A549 (cell line): Measurements from ENCODE around the gene ZBTB12. TPM values are rescaled to one million over a fixed set of nuclear protein-coding genes. Genes with fewer than 3 reads are reported as not detected.

Experiments used
- ATAC-seq, 2 experiments: fragments of 200-7000 bp in 1 of 2; fragments of >200 bp in 1 of 2; cut with Nextera tagmentation in 1 of 2; cut with Tn5 transposase in 1 of 2; 3 replicates each; pipeline versions ENCODE4 v1.8.0 to v1.9.1; 2018 to 2020; ENCODE audit warnings: mild to moderate bottlenecking in 1 of 2, moderate library complexity in 1 of 2
- CTCF ChIA-PET: fragments of 300-600 bp; sonication (Branson Sonifier 250); formaldehyde crosslinking; extraction: SDS; loops from one replicate; lab custom pipeline; 2021; ENCODE audit warnings: antibody characterized with exemption, inconsistent platforms; lab: Yijun Ruan, JAX
- POLR2A ChIA-PET: fragments of 350-600 bp; formaldehyde crosslinking; extraction: SDS; loops from one replicate; lab custom pipeline; 2021; ENCODE audit warnings: antibody characterized with exemption, inconsistent platforms; lab: Yijun Ruan, JAX
- DNase-seq, 2 experiments: peaks; one replicate each; pipeline versions ENCODE4 v3.0.0 to v3.0.0-alpha.2; 2011 to 2016; ENCODE audit warnings: low read depth in 1 of 2, low spot score in 1 of 2
- FAIRE-seq: peaks from 2 replicates; lab custom pipeline; 2011; peaks lifted over from hg19 to GRCh38; lab: Jason Lieb, UNC
- H3K27ac ChIP-seq, 2 experiments: fragments of >200 bp; sonication (Bioruptor Twin); formaldehyde crosslinking; 3 replicates each; pipeline ENCODE4 v1.5.1; 2016 to 2017
- H3K4me1 ChIP-seq: fragments of >200 bp; sonication (Bioruptor Twin); formaldehyde crosslinking; 3 replicates; pipeline ENCODE4 v1.6.1; 2016
- H3K4me2 ChIP-seq: fragments of >200 bp; sonication (Bioruptor Twin); formaldehyde crosslinking; 3 replicates; pipeline ENCODE4 v1.6.1; 2016
- H3K4me3 ChIP-seq: fragments of >200 bp; sonication (Bioruptor Twin); formaldehyde crosslinking; 3 replicates; pipeline ENCODE4 v1.5.1; 2016
- H3K9me3 ChIP-seq: fragments of >200 bp; sonication (Bioruptor Twin); formaldehyde crosslinking; 3 replicates; pipeline ENCODE4 v1.6.1; 2016
- BHLHE40 ChIP-seq: IDR thresholded peaks from 2 replicates; pipeline ENCODE4 v1.6.1; 2012; ENCODE audit warnings: low read depth, low read length, inconsistent platforms
- CEBPB ChIP-seq, 2 experiments: fragments of >200 bp in 1 of 2; sonication (Bioruptor Twin) in 1 of 2; formaldehyde crosslinking in 1 of 2; IDR thresholded peaks; 2 replicates each; pipeline ENCODE4 v1.6.1; 2012 to 2016
- CHD4 ChIP-seq: fragments of 200-600 bp; sonication (generic); IDR thresholded peaks from 2 replicates; pipeline ENCODE4 v1.6.1; 2016; ENCODE audit warnings: antibody characterized with exemption, mild to moderate bottlenecking, borderline replicate concordance
- EHF ChIP-seq: fragments of 250-450 bp; sonication (Bioruptor Pico); IDR thresholded peaks from 2 replicates; pipeline ENCODE4 v1.5.0; 2020; ENCODE audit warnings: mild to moderate bottlenecking
- EHMT2 ChIP-seq: fragments of 200-600 bp; sonication (generic); IDR thresholded peaks from 2 replicates; pipeline ENCODE4 v1.6.1; 2016; ENCODE audit warnings: antibody characterized with exemption, low read depth, mild to moderate bottlenecking, moderate library complexity
- ELK1 ChIP-seq: fragments of 150-350 bp; IDR thresholded peaks from 2 replicates; pipeline ENCODE4 v1.6.1; 2014; ENCODE audit warnings: low read depth, mild to moderate bottlenecking, low read length
- FOSB ChIP-seq: fragments of 250-450 bp; sonication (Bioruptor Pico); IDR thresholded peaks from 2 replicates; pipeline ENCODE4 v1.5.0; 2020; ENCODE audit warnings: mild to moderate bottlenecking, moderate library complexity
- HES2 ChIP-seq: fragments of >200 bp; sonication (Bioruptor Twin); formaldehyde crosslinking; IDR thresholded peaks from 2 replicates; pipeline ENCODE4 v1.6.1; 2016
- HMGXB4 ChIP-seq: fragments of 250-450 bp; sonication (Bioruptor Pico); IDR thresholded peaks from 2 replicates; pipeline ENCODE4 v1.5.0; 2021; ENCODE audit warnings: mild to moderate bottlenecking, moderate library complexity, borderline replicate concordance
- HOXB5 ChIP-seq: fragments of 250-450 bp; sonication (Bioruptor Pico); IDR thresholded peaks from 2 replicates; pipeline ENCODE4 v1.5.0; 2020; ENCODE audit warnings: mild to moderate bottlenecking, moderate library complexity
- MYC ChIP-seq: IDR thresholded peaks from 2 replicates; pipeline ENCODE4 v1.6.1; 2012; ENCODE audit warnings: mild to moderate bottlenecking, inconsistent platforms, low read length, improper control_type of control experiment, borderline replicate concordance
- NFE2L2 ChIP-seq: fragments of 150-350 bp; conservative IDR thresholded peaks from 2 replicates; pipeline ENCODE4 v1.6.1; 2014; ENCODE audit warnings: low read length
- NR3C1 ChIP-seq: fragments of >200 bp; sonication (Bioruptor Twin); formaldehyde crosslinking; IDR thresholded peaks from 3 replicates; pipeline ENCODE4 v1.6.1; 2017
- PHF8 ChIP-seq: fragments of 200-600 bp; sonication (generic); IDR thresholded peaks from 2 replicates; pipeline ENCODE4 v1.6.1; 2016; ENCODE audit warnings: low read depth, mild to moderate bottlenecking, antibody characterized with exemption, moderate library complexity, borderline replicate concordance
- POLR2A ChIP-seq: IDR thresholded peaks from 2 replicates; pipeline ENCODE4 v1.6.1; 2012; ENCODE audit warnings: mild to moderate bottlenecking, low read length
- RCOR1 ChIP-seq: fragments of 150-350 bp; IDR thresholded peaks from 2 replicates; pipeline ENCODE4 v1.6.1; 2014; ENCODE audit warnings: antibody characterized with exemption, low read length, low read depth
- REST ChIP-seq: fragments of 200-600 bp; sonication (generic); IDR thresholded peaks from 2 replicates; pipeline ENCODE4 v1.6.1; 2016; ENCODE audit warnings: antibody characterized with exemption, mild to moderate bottlenecking, moderate library complexity
- RFX5 ChIP-seq: fragments of 450-650 bp; IDR thresholded peaks from 2 replicates; pipeline ENCODE4 v1.7.1; 2014; ENCODE audit warnings: antibody characterized with exemption, mild to moderate bottlenecking, moderate library complexity
- TP53 ChIP-seq: fragments of 250-450 bp; sonication (Bioruptor Pico); IDR thresholded peaks from 2 replicates; pipeline ENCODE4 v1.5.0; 2021; ENCODE audit warnings: mild to moderate bottlenecking, moderate library complexity
- ZFP36 ChIP-seq: fragments of 450-650 bp; IDR thresholded peaks from 2 replicates; pipeline ENCODE4 v1.6.1; 2014; ENCODE audit warnings: borderline replicate concordance; ENCODE audit not compliant: partially characterized antibody
- ZNF302 ChIP-seq: fragments of 250-450 bp; sonication (Bioruptor Pico); IDR thresholded peaks from 2 replicates; pipeline ENCODE4 v1.9.0; 2021; ENCODE audit warnings: inconsistent platforms, mild to moderate bottlenecking, moderate library complexity
- WGBS: methylation state at CpG from one replicate; pipeline ENCODE4 v1.1.6; 2017; ENCODE audit errors: missing lambda C conversion rate; 5-methylcytosine and 5-hydroxymethylcytosine counted together
- polyA plus RNA-seq, 4 experiments: library from polyadenylated mRNA; depleted of rRNA in 3 of 4; stranded (reverse); fragments of >200 nt; fragmentation: RNase III in 1 of 4; extraction: RNeasy Plus Mini Kit Qiagen cat#74134 plus additional on column Dnase treatment in 1 of 4; gene quantifications; 2 replicates in 3 of 4; 3 replicates in 1 of 4; pipeline ENCODE4 v1.2.3, GENCODE V29; 2011 to 2017

The ZBTB12 gene
- polyA plus RNA-seq, 2 of the 4 experiments (the other 2 are of a cell fraction): 2.2 to 10.0 TPM

- ChIA-PET CTCF (interaction anchor here (1.1 to 4.0 kb wide), 2 partner anchors 9 to 43 kb away, joined by 3 to 25 read pairs; no protein-coding TSS in a partner anchor), POLR2A (interaction anchor here (0.5 kb wide), 1 partner anchor 50 kb away, joined by 3 read pairs; no protein-coding TSS in a partner anchor)
- H3K4me2 ChIP-seq: no peak overlapping the region
- WGBS: 92% methylated on average over 6 of the region's 10 CpGs
- H3K4me3 ChIP-seq: no peak overlapping the region
- TF ChIP-seq PHF8: no peak
- no peak for TF ChIP-seq HOXB5 (CRISPR knock-in tag)
- no peak for TF ChIP-seq BHLHE40
- TF ChIP-seq REST: no peak
- TF ChIP-seq NR3C1: no peak
- TF ChIP-seq EHMT2: no peak
- no peak for TF ChIP-seq EHF (CRISPR knock-in tag)
- DNase-seq (no peak), FAIRE-seq (no peak), ATAC-seq (no peak)
- no peaks in the 10 kb centered on the region for H3K4me1 ChIP-seq
- no peak overlapping the region for H3K27ac ChIP-seq
- H3K9me3 ChIP-seq: no peaks in the 10 kb centered on the region
Observed at GRCh38 chr6:31879901-31880300, 22.0 kb downstream of the ZBTB12 start.

- TF ChIP-seq ZNF302 (CRISPR knock-in tag) (no peak), FOSB (CRISPR knock-in tag) (no peak), BHLHE40 (no peak), CEBPB (IDR thresholded peaks at IDR 0.05) (no peak), ZFP36 (no peak), TP53 (CRISPR knock-in tag) (no peak), HOXB5 (CRISPR knock-in tag) (no peak), HES2 (no peak), ELK1 (no peak), HMGXB4 (no peak), CHD4 (no peak), RCOR1 (no peak), NFE2L2 (no peak), RFX5 (no peak), POLR2A (no peak), MYC (no peak), EHMT2 (no peak)
- Histone ChIP-seq H3K4me1 (no peaks in the 10 kb centered on the region), H3K4me2 (no peak overlapping the region), H3K9me3 (no peaks in the 10 kb centered on the region), H3K4me3 (no peak overlapping the region), H3K27ac (no peak overlapping the region)
- CTCF ChIA-PET: interaction anchor here (0.6 to 4.0 kb wide), 2 partner anchors 10 to 39 kb away, joined by 5 to 25 read pairs; no protein-coding TSS in a partner anchor
- 95% methylated on average over 12 of the region's 13 CpGs for WGBS
- FAIRE-seq (no peak), DNase-seq (no peak), ATAC-seq (no peak)
- POLR2A ChIA-PET: no interaction called here
Observed at GRCh38 chr6:31879143-31879542, 22.7 kb downstream of the ZBTB12 start.
